Keratinocyte (primary cell): ENCODE data around the gene MND1. TPM values are rescaled to one million over a fixed set of nuclear protein-coding genes. Genes with fewer than 3 reads are reported as not detected.

Experiments
- DNase-seq: peaks from one replicate; pipeline ENCODE4 v3.0.0-alpha.2; 2011; ENCODE audit warnings: low read depth, missing footprints, low spot score
- FAIRE-seq: peaks from 2 replicates; lab custom pipeline; 2011; peaks lifted over from hg19 to GRCh38; lab: Jason Lieb, UNC
- H2AFZ ChIP-seq: 2 replicates; pipeline ENCODE4 v1.6.0; 2012; ENCODE audit warnings: low read length, control low read depth, inconsistent platforms; ENCODE audit not compliant: control insufficient read depth
- H3K27ac ChIP-seq: 2 replicates; pipeline ENCODE4 v1.5.1; 2011; ENCODE audit warnings: low read length; ENCODE audit not compliant: control insufficient read depth, insufficient read depth
- H3K27me3 ChIP-seq: 3 replicates; pipeline ENCODE4 v1.6.0; 2011; ENCODE audit warnings: low read length; ENCODE audit not compliant: control insufficient read depth, insufficient read depth; ENCODE audit errors: extremely low read depth
- H3K36me3 ChIP-seq, 2 experiments: 2 replicates in 1 of 2; 3 replicates in 1 of 2; pipeline ENCODE4 v1.5.1; 2011; ENCODE audit warnings: low read length in 2 of 2, mild to moderate bottlenecking in 1 of 2; ENCODE audit not compliant: control insufficient read depth in 2 of 2, insufficient read depth in 2 of 2; ENCODE audit errors: extremely low read depth in 1 of 2
- H3K4me1 ChIP-seq: 3 replicates; pipeline ENCODE4 v1.5.1; 2011; ENCODE audit warnings: low read length; ENCODE audit not compliant: control insufficient read depth, insufficient read depth; ENCODE audit errors: extremely low read depth
- H3K4me2 ChIP-seq: 3 replicates; pipeline ENCODE4 v1.6.0; 2011; ENCODE audit warnings: low read depth, low read length; ENCODE audit not compliant: control insufficient read depth, insufficient read depth; ENCODE audit errors: extremely low read depth
- H3K4me3 ChIP-seq, 3 experiments: fragments of 200-600 bp in 1 of 3; sonication (generic) in 1 of 3; 2 replicates in 2 of 3; 3 replicates in 1 of 3; pipeline ENCODE4 v1.5.1; 2011 to 2016; ENCODE audit warnings: low read length in 3 of 3, mild to moderate bottlenecking in 3 of 3, control low read depth in 2 of 3, inconsistent platforms in 1 of 3, low read depth in 1 of 3, mixed read lengths in 1 of 3, mixed run types in 1 of 3, moderate library complexity in 1 of 3; ENCODE audit not compliant: control insufficient read depth in 2 of 3, insufficient read depth in 2 of 3; ENCODE audit errors: extremely low read depth in 1 of 3
- H3K79me2 ChIP-seq: 2 replicates; pipeline ENCODE4 v1.6.0; 2012; ENCODE audit warnings: low read length; ENCODE audit not compliant: control insufficient read depth, insufficient read depth
- H3K9ac ChIP-seq: 3 replicates; pipeline ENCODE4 v1.6.0; 2011; ENCODE audit warnings: low read length; ENCODE audit not compliant: control insufficient read depth, insufficient read depth; ENCODE audit errors: extremely low read depth
- H3K9me1 ChIP-seq: 3 replicates; pipeline ENCODE4 v1.6.0; 2011; ENCODE audit warnings: low read length; ENCODE audit not compliant: control insufficient read depth, insufficient read depth; ENCODE audit errors: extremely low read depth
- H3K9me3 ChIP-seq: 2 replicates; pipeline ENCODE4 v1.5.1; 2012; ENCODE audit warnings: low read depth, low read length; ENCODE audit not compliant: control insufficient read depth
- H4K20me1 ChIP-seq: 3 replicates; pipeline ENCODE4 v1.6.0; 2011; ENCODE audit warnings: low read length; ENCODE audit not compliant: control insufficient read depth, insufficient read depth; ENCODE audit errors: extremely low read depth
- CTCF ChIP-seq, 3 experiments: IDR thresholded peaks in 1 of 3; conservative IDR thresholded peaks in 1 of 3; optimal IDR thresholded peaks in 1 of 3; 2 replicates in 2 of 3; 3 replicates in 1 of 3; pipeline versions ENCODE3 to v1.5.1; 2011; ENCODE audit warnings: low read length in 3 of 3, mild to moderate bottlenecking in 3 of 3, moderate library complexity in 2 of 3, control low read depth in 1 of 3, inconsistent platforms in 1 of 3; ENCODE audit not compliant: insufficient read depth in 2 of 3; ENCODE audit errors: extremely low read depth in 1 of 3
- EZH2 ChIP-seq: IDR thresholded peaks from one replicate; pipeline ENCODE4 v1.6.1; 2012; ENCODE audit warnings: inconsistent platforms, mild to moderate bottlenecking, low read length, moderate library complexity
- dilution Hi-C: fragments of 300-500 bp; cut with MboI; formaldehyde crosslinking; loops from one replicate; pipeline ENCODE4 v1.7.0; 2020; ENCODE audit warnings: low sequenced_read_pairs; ENCODE audit not compliant: extremely low pct_ligation_motif_present
- polyA plus RNA-seq, 5 experiments: library from polyadenylated mRNA; depleted of rRNA in 3 of 5; stranded (reverse) in 3 of 5; stranded (forward) in 1 of 5; unstranded in 1 of 5; fragments of >200 nt; gene quantifications; 1 replicate in 1 of 5; 2 replicates in 3 of 5; 3 replicates in 1 of 5; pipeline versions ENCODE4 v1.2.1 to v1.2.3, GENCODE V29; 2011 to 2012; ENCODE audit warnings: missing spikeins in 2 of 5, low read depth in 1 of 5, low replicate concordance in 1 of 5

Gene MND1
- polyA plus RNA-seq, 1 donor (not counting 4 experiments of a cell fraction or from before 2014, with no cell fraction given), result 4.9 TPM

GRCh38 chr4:153403726-153404125, 59.2 kb downstream of the MND1 start:
- FAIRE-seq (no peak), DNase-seq (no peak)
- Histone ChIP-seq H2AFZ (no peak overlapping the region), H3K27me3 (no peaks in the 10 kb centered on the region), H3K79me2 (no peaks in the 10 kb centered on the region), H3K4me1 (peaks cover 4% of the 10 kb centered on the region), H3K27ac (no peak overlapping the region), H4K20me1 (no peaks in the 10 kb centered on the region), H3K4me2 (no peak overlapping the region), H3K9me1 (no peaks in the 10 kb centered on the region), H3K9me3 (no peaks in the 10 kb centered on the region), H3K36me3 (no peaks in the 10 kb centered on the region), H3K9ac (no peak overlapping the region), H3K4me3 (no peak overlapping the region)
- dilution Hi-C loops, result no loop called here
- no peak for TF ChIP-seq EZH2
- TF ChIP-seq CTCF (optimal IDR thresholded peaks at IDR 0.05 in 1 of 3, IDR thresholded peaks at IDR 0.05 in 1 of 3, conservative IDR thresholded peaks at IDR 0.05 in 1 of 3; ENCODE audit: extremely low read depth in 1 of 3, insufficient read depth in 2 of 3, low read length in 3 of 3), result no peak

GRCh38 chr4:153407906-153408305, 63.4 kb downstream of the MND1 start:
- no peaks in the 10 kb centered on the region for H4K20me1 ChIP-seq
- DNase-seq (no peak), FAIRE-seq (no peak)
- no peak overlapping the region for H3K4me3 ChIP-seq
- no peak overlapping the region for H3K9ac ChIP-seq
- H3K36me3 ChIP-seq, result no peaks in the 10 kb centered on the region
- no peaks in the 10 kb centered on the region for H3K9me1 ChIP-seq
- H3K27me3 ChIP-seq, result no peaks in the 10 kb centered on the region
- no peaks in the 10 kb centered on the region for H3K4me1 ChIP-seq
- TF ChIP-seq CTCF (optimal IDR thresholded peaks at IDR 0.05 in 1 of 3, IDR thresholded peaks at IDR 0.05 in 1 of 3, conservative IDR thresholded peaks at IDR 0.05 in 1 of 3; ENCODE audit: extremely low read depth in 1 of 3, insufficient read depth in 2 of 3, low read length in 3 of 3) (no peak), EZH2 (no peak)
- no peaks in the 10 kb centered on the region for H3K9me3 ChIP-seq
- dilution Hi-C loops, result no loop called here
- no peak overlapping the region for H2AFZ ChIP-seq
- H3K4me2 ChIP-seq, result no peak overlapping the region
- H3K27ac ChIP-seq, result no peak overlapping the region
- no peaks in the 10 kb centered on the region for H3K79me2 ChIP-seq
